IPS DF 4.7 (cell line): ENCODE results near the gene TEKT4.
"Not testable (repeated sequence)": the region's sequence is repeated elsewhere in the genome, so short reads cannot be mapped to it uniquely, and the experiment has no call there.

Experiments
- DNase-seq: peaks from one replicate; pipeline ENCODE4 v3.0.0-alpha.2; 2013; ENCODE audit warnings: low spot score; ENCODE audit errors: extremely low read depth

TEKT4 gene

GRCh38 chr2:94871226-94872087 is at the start of gene TEKT4:
TEKT4 (plus strand) TSS chr2:94871430; CDS start chr2:94871580, 150 bp downstream.
- no peak for DNase-seq

- not testable (repeated sequence) for DNase-seq
These were observed 32.0 kb upstream of the TEKT4 start for GRCh38 chr2:94839224-94839623.

- DNase-seq: not testable (repeated sequence)
These were observed 14.4 kb upstream of the TEKT4 start for GRCh38 chr2:94856856-94857255.

DNA sequence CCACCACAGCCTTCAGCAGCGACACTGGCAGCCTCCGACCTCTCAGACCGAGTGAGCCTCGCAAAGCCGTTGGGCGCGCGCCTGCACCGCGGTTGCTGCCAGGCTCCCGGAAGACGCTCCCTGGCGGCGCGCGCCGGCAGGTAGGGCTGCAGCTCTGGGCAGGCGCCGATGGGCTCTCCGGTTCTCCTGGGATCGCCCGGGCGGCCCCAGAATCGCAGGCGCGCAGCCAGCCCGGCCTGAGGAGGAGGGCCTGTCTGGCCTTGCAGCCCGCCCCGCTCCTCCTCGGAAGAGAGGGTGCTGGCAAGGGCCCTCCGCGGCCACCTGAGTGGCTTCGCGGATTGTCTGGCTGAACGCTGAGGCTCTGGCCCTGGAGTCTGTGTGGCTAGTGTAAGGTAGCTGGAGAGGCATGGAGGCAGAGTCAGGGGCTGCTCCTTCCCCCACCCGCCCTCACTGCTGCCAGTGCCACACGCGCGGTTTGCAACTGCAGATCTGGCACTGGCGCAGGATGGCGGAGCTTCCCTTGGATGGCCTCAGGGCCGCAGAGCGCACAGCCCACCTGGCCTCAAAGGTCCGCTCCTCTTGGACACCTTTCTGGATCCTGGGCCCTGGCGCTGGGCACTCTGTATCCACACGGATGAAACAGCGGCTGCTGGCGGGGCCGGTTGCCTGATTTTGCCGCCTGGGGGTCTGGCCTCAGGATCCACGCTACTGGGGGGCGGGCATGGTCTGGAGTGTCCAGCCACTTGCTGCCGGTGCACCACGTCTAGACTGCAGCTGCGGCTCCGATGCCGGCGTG is 13.7 kb upstream of the TEKT4 start:
- DNase-seq: not testable (repeated sequence)

GRCh38 chr2:94858163-94858888 is 12.9 kb upstream of the TEKT4 start:
- DNase-seq: not testable (repeated sequence)

GRCh38 chr2:94861308-94862152 is 9.7 kb upstream of the TEKT4 start:
- DNase-seq: no peak

- DNase-seq: not testable (repeated sequence)
These were observed 8.3 kb upstream of the TEKT4 start for GRCh38 chr2:94862903-94863302.

DNA sequence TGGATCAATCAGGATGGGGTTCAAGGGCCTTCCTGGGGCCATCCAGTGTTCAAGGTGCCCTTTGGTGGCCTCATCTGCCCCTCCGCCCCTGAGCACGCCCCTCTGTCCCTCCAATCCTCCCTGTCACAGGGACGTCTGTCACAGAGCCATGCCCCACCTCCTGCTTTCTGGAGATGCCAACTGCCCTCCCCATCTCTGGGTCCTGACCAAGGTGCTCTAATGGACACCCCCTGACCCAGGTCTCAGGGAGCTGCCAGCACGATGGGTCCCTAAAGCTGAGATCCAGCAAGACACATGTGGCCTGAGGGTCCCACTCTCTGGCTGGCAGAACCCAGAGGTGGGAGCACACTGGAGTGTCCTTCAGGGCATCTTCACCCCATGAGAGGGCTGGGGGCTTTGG is 2.1 kb upstream of the TEKT4 start:
- no peak for DNase-seq

DNA sequence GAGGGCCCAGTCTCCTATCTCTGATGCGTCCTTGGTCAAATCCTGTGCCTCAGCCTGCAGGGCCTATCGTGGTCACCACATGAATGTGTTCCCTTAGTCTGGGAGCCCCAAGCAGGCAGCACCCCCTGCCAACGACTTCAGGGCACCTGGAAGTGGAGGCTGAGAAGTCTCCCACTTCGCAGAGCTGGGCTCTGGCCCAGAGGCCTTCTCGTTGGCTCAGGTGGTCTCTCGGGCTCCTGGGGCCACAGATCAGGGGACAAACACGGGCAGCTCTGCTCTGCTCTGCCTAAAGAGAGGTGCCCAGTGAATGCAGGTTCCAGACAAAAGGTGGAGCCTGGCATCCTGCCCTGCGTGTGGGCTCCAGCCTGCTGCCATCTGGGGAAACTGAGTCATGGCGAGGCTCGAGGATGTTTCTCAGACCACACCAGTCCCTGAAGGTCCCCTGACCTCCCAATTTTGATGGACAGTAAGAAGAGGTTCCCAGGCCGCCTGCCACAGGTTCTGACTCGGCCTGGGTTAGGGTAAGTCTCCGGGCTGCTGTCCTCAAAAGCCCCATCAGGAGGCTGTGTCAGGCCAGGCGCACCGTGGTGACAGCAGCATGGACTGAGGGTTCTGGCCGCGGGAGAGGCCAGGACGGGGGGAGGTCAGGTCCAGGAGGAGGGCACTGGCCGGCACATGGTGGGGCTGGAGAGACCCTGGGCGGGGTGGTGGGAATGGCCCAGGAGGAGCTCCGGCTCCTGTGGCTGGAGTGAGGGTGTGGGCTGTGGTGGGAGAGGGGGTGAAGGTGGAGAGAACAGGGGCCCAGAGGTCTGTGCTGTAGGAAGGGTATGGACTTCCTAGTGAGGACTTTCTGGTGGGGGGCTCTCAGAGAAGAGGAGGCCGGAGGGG is 1.4 kb upstream of the TEKT4 start:
- no peak for DNase-seq

GRCh38 chr2:94870440-94871225 is 597 bp upstream of the TEKT4 start:
- DNase-seq: no peak

GRCh38 chr2:94872088-94872618 is 923 bp downstream of the TEKT4 start:
- no peak for DNase-seq

GRCh38 chr2:94872676-94873361 is 1.6 kb downstream of the TEKT4 start:
- DNase-seq: no peak

DNA sequence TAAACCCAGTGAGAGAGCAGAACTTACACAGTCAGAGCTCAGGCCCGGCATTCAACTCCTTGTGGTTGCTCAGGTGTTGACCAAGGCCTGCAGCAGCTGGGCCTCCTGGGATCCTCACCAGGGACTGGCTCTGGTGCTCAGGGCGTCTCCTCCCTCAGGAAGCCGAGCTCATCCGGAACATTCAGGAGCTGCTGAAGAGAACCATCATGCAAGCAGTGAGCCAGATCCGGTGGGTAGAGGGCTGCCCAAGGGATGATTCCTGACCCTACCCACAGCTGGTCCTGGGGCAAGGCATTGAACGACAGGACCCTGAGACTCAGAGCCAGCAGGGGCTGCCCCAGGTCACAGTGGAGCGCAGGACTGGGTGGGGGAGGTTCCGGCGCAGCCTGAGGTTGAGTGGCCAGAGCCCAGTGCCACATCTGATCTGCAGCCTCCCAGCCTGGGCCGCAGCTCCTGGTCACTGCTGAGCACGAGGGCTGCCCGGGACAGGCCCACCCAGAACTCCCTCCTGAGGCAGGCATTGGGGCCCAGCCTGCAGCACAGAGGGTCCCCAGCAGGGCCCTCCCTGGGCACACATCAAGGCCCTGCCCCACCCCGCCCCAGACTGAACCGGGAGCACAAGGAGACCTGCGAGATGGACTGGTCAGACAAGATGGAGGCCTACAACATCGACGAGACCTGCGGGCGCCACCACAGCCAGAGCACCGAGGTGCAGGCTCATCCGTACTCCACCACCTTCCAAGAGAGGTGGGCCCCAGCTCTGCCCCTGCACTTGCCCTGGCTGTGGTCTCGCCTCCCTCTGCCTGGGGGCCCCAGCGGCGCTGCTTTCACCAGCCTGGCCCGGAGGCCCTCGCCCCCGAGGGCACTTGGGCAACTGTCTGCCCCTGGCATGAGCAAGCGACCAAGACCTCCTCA is 2.4 kb downstream of the TEKT4 start:
- no peak for DNase-seq

- DNase-seq: no peak
These were observed 3.2 kb downstream of the TEKT4 start for GRCh38 chr2:94874277-94874997.

DNA sequence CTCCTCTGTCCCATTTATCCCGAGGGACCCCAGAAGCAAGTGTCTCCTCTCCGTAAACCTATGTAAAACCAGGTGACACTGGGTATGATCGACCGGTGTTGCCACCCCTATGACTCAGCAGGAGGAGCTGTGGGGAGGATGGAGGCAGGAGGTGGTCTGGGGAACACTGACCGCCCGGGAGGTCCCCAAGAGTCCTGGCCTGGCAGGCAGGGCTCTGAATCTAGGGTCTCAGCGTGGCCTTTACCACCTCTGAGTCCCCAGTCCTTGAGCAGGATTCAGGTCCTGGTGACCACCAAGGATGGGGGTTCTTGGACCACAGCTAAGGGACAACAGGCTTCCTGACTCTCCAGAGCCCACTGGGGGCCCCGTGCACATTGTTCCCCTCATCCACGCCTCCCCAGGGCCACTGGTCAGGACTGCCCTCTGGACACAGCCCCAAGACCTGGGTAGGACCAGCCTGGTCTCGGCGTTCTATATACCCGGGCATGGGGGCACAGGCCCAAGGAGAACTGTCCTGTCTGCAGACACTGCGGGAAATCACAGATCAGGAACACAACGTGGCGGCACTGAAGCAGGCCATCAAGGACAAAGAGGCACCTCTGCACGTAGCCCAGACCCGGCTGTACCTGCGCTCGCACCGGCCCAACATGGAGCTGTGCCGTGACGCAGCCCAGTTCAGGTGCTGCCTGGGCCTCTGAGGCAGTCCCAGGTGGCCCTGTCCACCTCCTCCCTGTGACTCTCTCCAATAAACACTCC is 4.0 kb downstream of the TEKT4 start:
- DNase-seq: no peak
